HepG2 (cell line): ENCODE measurements around the gene MAST1. TPM values are rescaled to one million over a fixed set of nuclear protein-coding genes. Genes with fewer than 3 reads are reported as not detected.

Experiments
- CBX2 ChIP-seq, 2 experiments: fragments of 200-600 bp in 1 of 2; sonication (generic); formaldehyde crosslinking in 1 of 2; IDR thresholded peaks; 2 replicates each; pipeline versions ENCODE4 v1.7.0 to v1.8.1; 2018 to 2022; ENCODE audit warnings: low read depth in 2 of 2, low read length in 1 of 2, mild to moderate bottlenecking in 1 of 2, missing genetic modification reagents in 1 of 2
- GFI1 ChIP-seq: sonication (generic); formaldehyde crosslinking; IDR thresholded peaks from 2 replicates; pipeline ENCODE4 v1.5.0; 2020; ENCODE audit warnings: missing genetic modification reagents, mild to moderate bottlenecking, borderline replicate concordance
- GZF1 ChIP-seq: sonication (generic); formaldehyde crosslinking; IDR thresholded peaks from 2 replicates; pipeline ENCODE4 v1.5.1; 2020; ENCODE audit warnings: mild to moderate bottlenecking, missing genetic modification reagents
- HIVEP1 ChIP-seq: sonication (generic); formaldehyde crosslinking; IDR thresholded peaks from 2 replicates; pipeline ENCODE4 v1.4.0; 2020; ENCODE audit warnings: mild to moderate bottlenecking, missing genetic modification reagents
- HMGA1 ChIP-seq: sonication (generic); formaldehyde crosslinking; conservative IDR thresholded peaks from 2 replicates; pipeline ENCODE4 v1.4.0; 2020; ENCODE audit warnings: missing genetic modification reagents
- MXD4 ChIP-seq: IDR thresholded peaks from 2 replicates; pipeline ENCODE4 v1.6.1; 2016; ENCODE audit warnings: mild to moderate bottlenecking, missing biosample characterization, missing genetic modification reagents
- NR1H2 ChIP-seq: sonication (generic); formaldehyde crosslinking; IDR thresholded peaks from 2 replicates; pipeline ENCODE4 v1.8.1; 2022; ENCODE audit warnings: low read depth, missing genetic modification reagents, borderline replicate concordance
- NR3C1 ChIP-seq: sonication (generic); formaldehyde crosslinking; IDR thresholded peaks from 2 replicates; pipeline ENCODE4 v1.4.0; 2020; ENCODE audit warnings: missing genetic modification reagents
- PAX8 ChIP-seq: sonication (generic); formaldehyde crosslinking; IDR thresholded peaks from 2 replicates; pipeline ENCODE4 v1.8.0; 2022; ENCODE audit warnings: mild to moderate bottlenecking, missing genetic modification reagents, borderline replicate concordance
- SMAD3 ChIP-seq: sonication (generic); formaldehyde crosslinking; IDR thresholded peaks from 2 replicates; pipeline ENCODE4 v1.4.0; 2020; ENCODE audit warnings: missing genetic modification reagents
- SP140L ChIP-seq: sonication (generic); formaldehyde crosslinking; IDR thresholded peaks from 2 replicates; pipeline ENCODE4 v1.4.0; 2020; ENCODE audit warnings: missing genetic modification reagents, borderline replicate concordance
- SPEN ChIP-seq: sonication (generic); formaldehyde crosslinking; IDR thresholded peaks from 2 replicates; pipeline ENCODE4 v1.5.1; 2020; ENCODE audit warnings: low read depth, mild to moderate bottlenecking, missing genetic modification reagents
- TARDBP ChIP-seq: sonication (generic); formaldehyde crosslinking; IDR thresholded peaks from 2 replicates; pipeline ENCODE4 v1.8.0; 2022; ENCODE audit warnings: mild to moderate bottlenecking, missing genetic modification reagents
- ZBTB7B ChIP-seq: sonication (generic); formaldehyde crosslinking; IDR thresholded peaks from 2 replicates; pipeline ENCODE4 v1.4.0; 2020; ENCODE audit warnings: missing genetic modification reagents
- ZFP36L2 ChIP-seq: sonication (generic); formaldehyde crosslinking; IDR thresholded peaks from 2 replicates; pipeline ENCODE4 v1.4.0; 2020; ENCODE audit warnings: missing genetic modification reagents
- ZFP62 ChIP-seq: sonication (generic); formaldehyde crosslinking; IDR thresholded peaks from 2 replicates; pipeline ENCODE4 v1.4.0; 2020; ENCODE audit warnings: missing genetic modification reagents
- ZNF331 ChIP-seq: sonication (generic); formaldehyde crosslinking; IDR thresholded peaks from 2 replicates; pipeline ENCODE4 v1.4.0; 2020; ENCODE audit warnings: missing genetic modification reagents
- ZNF660 ChIP-seq: sonication (generic); formaldehyde crosslinking; IDR thresholded peaks from 2 replicates; pipeline ENCODE4 v1.5.1; 2020; ENCODE audit warnings: mild to moderate bottlenecking, low read depth, missing genetic modification reagents, borderline replicate concordance
- polyA plus RNA-seq, 8 experiments: library from polyadenylated mRNA; depleted of rRNA in 3 of 8; stranded (reverse) in 7 of 8; unstranded in 1 of 8; fragments of >200 nt; fragmentation: Illumina TruSeq in 4 of 8; extraction: Trizol in 4 of 8; gene quantifications; 2 replicates each; pipeline versions ENCODE4 v1.2.1 to v1.2.3, GENCODE V29; 2011 to 2016; ENCODE audit warnings: low read depth in 4 of 8, missing spikeins in 1 of 8, mixed read lengths in 1 of 8; ENCODE audit not compliant: insufficient read depth in 1 of 8
- total RNA-seq, 5 experiments: library from RNA; depleted of rRNA; stranded (reverse); fragments of >200 nt; fragmentation: Illumina TruSeq; extraction: Trizol; gene quantifications; 2 replicates each; pipeline ENCODE4 v1.2.3, GENCODE V29; 2016; ENCODE audit warnings: low read depth in 1 of 5
- TF ChIP-seq, protein P1 (sequence below): sonication (generic); formaldehyde crosslinking; IDR thresholded peaks from 2 replicates; pipeline ENCODE4 v1.9.0; 2021; ENCODE audit warnings: mild to moderate bottlenecking, missing genetic modification reagents
- TF ChIP-seq, protein P2 (sequence below): sonication (generic); formaldehyde crosslinking; IDR thresholded peaks from 2 replicates; pipeline ENCODE4 v1.9.0; 2021; ENCODE audit warnings: missing genetic modification reagents, mild to moderate bottlenecking, borderline replicate concordance
- TF ChIP-seq, protein P3 (sequence below): IDR thresholded peaks from 2 replicates; pipeline ENCODE4 v1.6.1; 2016; ENCODE audit warnings: low read depth, control low read depth

Gene MAST1
- total and polyA plus RNA-seq, 2 of the 13 experiments (the other 11 are each of a cell fraction or from before 2014, with no cell fraction given), result 0.73 to 4.7 TPM

DNA sequence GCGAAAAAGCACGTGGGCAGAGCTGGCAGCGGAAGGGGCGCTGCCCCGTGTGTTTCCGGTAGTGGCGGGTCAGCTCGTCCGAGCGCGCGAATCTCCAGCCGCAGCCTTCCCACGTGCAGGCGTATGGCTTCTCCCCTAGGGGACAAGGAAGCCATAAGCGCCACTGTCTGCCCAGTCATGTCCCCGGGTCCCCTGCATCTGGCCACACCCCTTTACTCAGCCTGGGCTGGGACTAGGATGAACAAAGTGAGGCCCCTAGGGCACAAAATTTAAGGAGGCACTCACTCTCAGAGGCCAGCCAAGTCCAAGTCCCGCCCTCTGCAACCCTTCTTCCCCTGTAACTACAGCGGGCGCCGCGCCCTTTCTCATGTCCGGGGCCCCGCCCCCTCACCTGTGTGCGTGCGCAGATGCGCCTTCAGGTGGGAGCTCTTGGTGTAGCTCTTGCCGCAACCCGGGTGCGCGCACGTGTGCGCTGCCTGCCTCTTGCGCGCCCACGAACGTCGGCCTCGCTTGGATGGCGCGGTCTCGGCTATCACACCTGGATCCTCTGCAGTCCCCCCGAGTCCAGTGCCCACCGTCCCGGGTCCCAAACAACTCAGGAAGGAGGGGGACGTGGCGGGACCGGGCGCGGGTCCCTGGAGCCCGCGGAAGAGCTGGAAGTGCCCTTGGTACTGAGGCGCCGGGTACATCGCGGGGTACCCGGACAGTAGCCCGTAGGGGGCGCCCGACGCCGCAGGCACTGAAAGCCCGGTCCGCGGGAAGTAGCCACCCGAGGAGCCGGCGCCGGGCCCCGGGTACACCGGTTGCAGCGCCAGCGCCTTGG lies 46.8 kb downstream of the MAST1 start (continued):
- TF ChIP-seq, protein P1, sequence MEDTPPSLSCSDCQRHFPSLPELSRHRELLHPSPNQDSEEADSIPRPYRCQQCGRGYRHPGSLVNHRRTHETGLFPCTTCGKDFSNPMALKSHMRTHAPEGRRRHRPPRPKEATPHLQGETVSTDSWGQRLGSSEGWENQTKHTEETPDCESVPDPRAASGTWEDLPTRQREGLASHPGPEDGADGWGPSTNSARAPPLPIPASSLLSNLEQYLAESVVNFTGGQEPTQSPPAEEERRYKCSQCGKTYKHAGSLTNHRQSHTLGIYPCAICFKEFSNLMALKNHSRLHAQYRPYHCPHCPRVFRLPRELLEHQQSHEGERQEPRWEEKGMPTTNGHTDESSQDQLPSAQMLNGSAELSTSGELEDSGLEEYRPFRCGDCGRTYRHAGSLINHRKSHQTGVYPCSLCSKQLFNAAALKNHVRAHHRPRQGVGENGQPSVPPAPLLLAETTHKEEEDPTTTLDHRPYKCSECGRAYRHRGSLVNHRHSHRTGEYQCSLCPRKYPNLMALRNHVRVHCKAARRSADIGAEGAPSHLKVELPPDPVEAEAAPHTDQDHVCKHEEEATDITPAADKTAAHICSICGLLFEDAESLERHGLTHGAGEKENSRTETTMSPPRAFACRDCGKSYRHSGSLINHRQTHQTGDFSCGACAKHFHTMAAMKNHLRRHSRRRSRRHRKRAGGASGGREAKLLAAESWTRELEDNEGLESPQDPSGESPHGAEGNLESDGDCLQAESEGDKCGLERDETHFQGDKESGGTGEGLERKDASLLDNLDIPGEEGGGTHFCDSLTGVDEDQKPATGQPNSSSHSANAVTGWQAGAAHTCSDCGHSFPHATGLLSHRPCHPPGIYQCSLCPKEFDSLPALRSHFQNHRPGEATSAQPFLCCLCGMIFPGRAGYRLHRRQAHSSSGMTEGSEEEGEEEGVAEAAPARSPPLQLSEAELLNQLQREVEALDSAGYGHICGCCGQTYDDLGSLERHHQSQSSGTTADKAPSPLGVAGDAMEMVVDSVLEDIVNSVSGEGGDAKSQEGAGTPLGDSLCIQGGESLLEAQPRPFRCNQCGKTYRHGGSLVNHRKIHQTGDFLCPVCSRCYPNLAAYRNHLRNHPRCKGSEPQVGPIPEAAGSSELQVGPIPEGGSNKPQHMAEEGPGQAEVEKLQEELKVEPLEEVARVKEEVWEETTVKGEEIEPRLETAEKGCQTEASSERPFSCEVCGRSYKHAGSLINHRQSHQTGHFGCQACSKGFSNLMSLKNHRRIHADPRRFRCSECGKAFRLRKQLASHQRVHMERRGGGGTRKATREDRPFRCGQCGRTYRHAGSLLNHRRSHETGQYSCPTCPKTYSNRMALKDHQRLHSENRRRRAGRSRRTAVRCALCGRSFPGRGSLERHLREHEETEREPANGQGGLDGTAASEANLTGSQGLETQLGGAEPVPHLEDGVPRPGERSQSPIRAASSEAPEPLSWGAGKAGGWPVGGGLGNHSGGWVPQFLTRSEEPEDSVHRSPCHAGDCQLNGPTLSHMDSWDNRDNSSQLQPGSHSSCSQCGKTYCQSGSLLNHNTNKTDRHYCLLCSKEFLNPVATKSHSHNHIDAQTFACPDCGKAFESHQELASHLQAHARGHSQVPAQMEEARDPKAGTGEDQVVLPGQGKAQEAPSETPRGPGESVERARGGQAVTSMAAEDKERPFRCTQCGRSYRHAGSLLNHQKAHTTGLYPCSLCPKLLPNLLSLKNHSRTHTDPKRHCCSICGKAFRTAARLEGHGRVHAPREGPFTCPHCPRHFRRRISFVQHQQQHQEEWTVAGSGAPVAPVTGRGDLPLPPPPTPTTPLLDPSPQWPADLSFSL, result no peak
- no peak for TF ChIP-seq MXD4 (CRISPR knock-in tag)
- no peak; the same call in 1 of the 2 replicates for TF ChIP-seq ZNF331 (CRISPR knock-in tag)
- TF ChIP-seq PAX8 (CRISPR knock-in tag), result no peak
- TF ChIP-seq CBX2 (IDR thresholded peaks at IDR 0.05; ENCODE audit: low read depth, low read length), result no peak
- no peak for TF ChIP-seq CBX2 (CRISPR knock-in tag; IDR thresholded peaks at IDR 0.05; ENCODE audit: low read depth)
- TF ChIP-seq, protein P2, sequence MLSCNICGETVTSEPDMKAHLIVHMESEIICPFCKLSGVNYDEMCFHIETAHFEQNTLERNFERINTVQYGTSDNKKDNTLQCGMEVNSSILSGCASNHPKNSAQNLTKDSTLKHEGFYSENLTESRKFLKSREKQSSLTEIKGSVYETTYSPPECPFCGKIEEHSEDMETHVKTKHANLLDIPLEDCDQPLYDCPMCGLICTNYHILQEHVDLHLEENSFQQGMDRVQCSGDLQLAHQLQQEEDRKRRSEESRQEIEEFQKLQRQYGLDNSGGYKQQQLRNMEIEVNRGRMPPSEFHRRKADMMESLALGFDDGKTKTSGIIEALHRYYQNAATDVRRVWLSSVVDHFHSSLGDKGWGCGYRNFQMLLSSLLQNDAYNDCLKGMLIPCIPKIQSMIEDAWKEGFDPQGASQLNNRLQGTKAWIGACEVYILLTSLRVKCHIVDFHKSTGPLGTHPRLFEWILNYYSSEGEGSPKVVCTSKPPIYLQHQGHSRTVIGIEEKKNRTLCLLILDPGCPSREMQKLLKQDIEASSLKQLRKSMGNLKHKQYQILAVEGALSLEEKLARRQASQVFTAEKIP (CRISPR knock-in tag), result no peak
- TF ChIP-seq GZF1 (CRISPR knock-in tag), result no peak
- no peak for TF ChIP-seq HIVEP1
- TF ChIP-seq ZFP62 (CRISPR knock-in tag), result no peak
- no peak for TF ChIP-seq NR1H2 (CRISPR knock-in tag)
- TF ChIP-seq HMGA1 (CRISPR knock-in tag), result no peak
- no peak for TF ChIP-seq SP140L (CRISPR knock-in tag)
- TF ChIP-seq, protein P3, sequence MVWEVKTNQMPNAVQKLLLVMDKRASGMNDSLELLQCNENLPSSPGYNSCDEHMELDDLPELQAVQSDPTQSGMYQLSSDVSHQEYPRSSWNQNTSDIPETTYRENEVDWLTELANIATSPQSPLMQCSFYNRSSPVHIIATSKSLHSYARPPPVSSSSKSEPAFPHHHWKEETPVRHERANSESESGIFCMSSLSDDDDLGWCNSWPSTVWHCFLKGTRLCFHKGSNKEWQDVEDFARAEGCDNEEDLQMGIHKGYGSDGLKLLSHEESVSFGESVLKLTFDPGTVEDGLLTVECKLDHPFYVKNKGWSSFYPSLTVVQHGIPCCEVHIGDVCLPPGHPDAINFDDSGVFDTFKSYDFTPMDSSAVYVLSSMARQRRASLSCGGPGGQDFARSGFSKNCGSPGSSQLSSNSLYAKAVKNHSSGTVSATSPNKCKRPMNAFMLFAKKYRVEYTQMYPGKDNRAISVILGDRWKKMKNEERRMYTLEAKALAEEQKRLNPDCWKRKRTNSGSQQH, result no peak
- TF ChIP-seq ZFP36L2 (CRISPR knock-in tag), result no peak
- no peak for TF ChIP-seq SMAD3 (CRISPR knock-in tag)
- TF ChIP-seq SPEN (CRISPR knock-in tag), result peak; percentile 10; the same call in 1 of the 2 replicates
- no peak for TF ChIP-seq ZNF660
- TF ChIP-seq NR3C1 (CRISPR knock-in tag), result no peak
- no peak for TF ChIP-seq GFI1 (CRISPR knock-in tag)
- no peak for TF ChIP-seq ZBTB7B (CRISPR knock-in tag)
- TF ChIP-seq TARDBP, result no peak; the same call in 1 of the 2 replicates
